Osteocyte (in vitro differentiated cells): Measurements from ENCODE around the gene COL9A3. TPM values are rescaled to one million over a fixed set of nuclear protein-coding genes. Genes with fewer than 3 reads are reported as not detected.
"Not testable (repeated sequence)": the region's sequence is repeated elsewhere in the genome, so short reads cannot be mapped to it uniquely, and the experiment has no call there.

Source experiments
- DNase-seq: peaks from one replicate; pipeline ENCODE4 v3.0.0; 2021; ENCODE audit warnings: mixed read lengths; ENCODE audit not compliant: unreplicated experiment; ENCODE audit errors: extremely low spot score
- H3K27ac Mint-ChIP-seq: one replicate; pipeline ENCODE4 v1.8.0; 2021; ENCODE audit warnings: mild to moderate bottlenecking, mixed read lengths; ENCODE audit not compliant: unreplicated experiment
- H3K27me3 Mint-ChIP-seq: one replicate; pipeline ENCODE4 v1.8.0; 2021; ENCODE audit warnings: mixed read lengths; ENCODE audit not compliant: unreplicated experiment
- H3K36me3 Mint-ChIP-seq: one replicate; pipeline ENCODE4 v1.8.0; 2021; ENCODE audit warnings: mixed read lengths; ENCODE audit not compliant: unreplicated experiment
- H3K4me1 Mint-ChIP-seq: one replicate; pipeline ENCODE4 v1.8.0; 2021; ENCODE audit warnings: mixed read lengths; ENCODE audit not compliant: unreplicated experiment
- H3K4me3 Mint-ChIP-seq: one replicate; pipeline ENCODE4 v1.8.0; 2021; ENCODE audit warnings: mild to moderate bottlenecking, moderate library complexity, mixed read lengths; ENCODE audit not compliant: unreplicated experiment
- H3K9me3 Mint-ChIP-seq: one replicate; pipeline ENCODE4 v1.8.0; 2021; ENCODE audit warnings: mixed read lengths; ENCODE audit not compliant: unreplicated experiment
- CTCF ChIP-seq: fragments of 200-600 bp; sonication (generic); IDR thresholded peaks from 2 replicates; pipeline ENCODE4 v1.5.0; 2021; ENCODE audit warnings: antibody characterized with exemption, mild to moderate bottlenecking, moderate library complexity
- total RNA-seq: library from RNA; stranded (reverse); gene quantifications from 2 replicates; pipeline ENCODE4 v1.2.1, GENCODE V29; 2021

COL9A3 gene
- total RNA-seq, 1 donor from 2014 or later, result 1.7 TPM

GRCh38 chr20:62849431-62849830 lies 32.6 kb downstream of the COL9A3 start:
- peaks cover 24% of the 10 kb centered on the region for H3K36me3 Mint-ChIP-seq
- no peaks in the 10 kb centered on the region for H3K4me1 Mint-ChIP-seq
- TF ChIP-seq CTCF, result no peak
- no peaks in the 10 kb centered on the region for H3K27me3 Mint-ChIP-seq
- H3K9me3 Mint-ChIP-seq, result no peaks in the 10 kb centered on the region
- H3K27ac Mint-ChIP-seq, result no peak overlapping the region
- H3K4me3 Mint-ChIP-seq, result no peak overlapping the region
- DNase-seq, result no peak

GRCh38 chr20:62850333-62850974 lies 33.6 kb downstream of the COL9A3 start:
- Mint-ChIP-seq H3K9me3 (no peaks in the 10 kb centered on the region), H3K4me1 (no peaks in the 10 kb centered on the region), H3K27ac (no peak overlapping the region), H3K27me3 (no peaks in the 10 kb centered on the region), H3K36me3 (peaks cover 26% of the 10 kb centered on the region), H3K4me3 (no peak overlapping the region)
- DNase-seq, result no peak
- TF ChIP-seq CTCF, result no peak

- Mint-ChIP-seq H3K9me3 (no peaks in the 10 kb centered on the region), H3K36me3 (peaks cover 24% of the 10 kb centered on the region), H3K4me3 (no peak overlapping the region), H3K27me3 (no peaks in the 10 kb centered on the region), H3K27ac (no peak overlapping the region), H3K4me1 (no peaks in the 10 kb centered on the region)
- no peak for TF ChIP-seq CTCF
- DNase-seq, result no peak
These were observed 35.3 kb downstream of the COL9A3 start for GRCh38 chr20:62852196-62852595.

- DNase-seq, result no peak
- no peak for TF ChIP-seq CTCF
- no peaks in the 10 kb centered on the region for H3K27me3 Mint-ChIP-seq
- no peak overlapping the region for H3K27ac Mint-ChIP-seq
- no peaks in the 10 kb centered on the region for H3K4me1 Mint-ChIP-seq
- no peak overlapping the region for H3K4me3 Mint-ChIP-seq
- peaks cover 28% of the 10 kb centered on the region for H3K36me3 Mint-ChIP-seq
- no peaks in the 10 kb centered on the region for H3K9me3 Mint-ChIP-seq
These were observed 36.0 kb downstream of the COL9A3 start for GRCh38 chr20:62852841-62853240.

- peaks cover 28% of the 10 kb centered on the region for H3K36me3 Mint-ChIP-seq
- not testable (repeated sequence) for DNase-seq, H3K9me3 Mint-ChIP-seq, H3K27me3 Mint-ChIP-seq, H3K4me3 Mint-ChIP-seq, H3K27ac Mint-ChIP-seq, H3K4me1 Mint-ChIP-seq
These were observed 36.5 kb downstream of the COL9A3 start for GRCh38 chr20:62853304-62853703.

- TF ChIP-seq CTCF, result no peak
- H3K9me3 Mint-ChIP-seq, result no peaks in the 10 kb centered on the region
- no peaks in the 10 kb centered on the region for H3K27me3 Mint-ChIP-seq
- peaks cover 1% of the 10 kb centered on the region for H3K4me1 Mint-ChIP-seq
- no peak overlapping the region for H3K27ac Mint-ChIP-seq
- no peak overlapping the region for H3K4me3 Mint-ChIP-seq
- H3K36me3 Mint-ChIP-seq, result peaks cover 28% of the 10 kb centered on the region
- no peak for DNase-seq
These were observed 37.3 kb downstream of the COL9A3 start for GRCh38 chr20:62854121-62854520.
